Skeletal muscle satellite cell (primary cell): ENCODE measurements around the gene RAB42. TPM values are rescaled to one million over a fixed set of nuclear protein-coding genes. Genes with fewer than 3 reads are reported as not detected.

ENCODE experiments used
- H3K27me3 ChIP-seq: 2 replicates; pipeline ENCODE4 v1.7.0; 2013; ENCODE audit warnings: low read length; ENCODE audit not compliant: control insufficient read depth, insufficient read depth
- H3K36me3 ChIP-seq: 2 replicates; pipeline ENCODE4 v1.7.0; 2013; ENCODE audit warnings: mild to moderate bottlenecking, control low read depth, low read length; ENCODE audit not compliant: insufficient read depth
- H3K4me1 ChIP-seq: 2 replicates; pipeline ENCODE4 v1.7.0; 2013; ENCODE audit warnings: low read length; ENCODE audit not compliant: control insufficient read depth, insufficient read depth
- H3K4me2 ChIP-seq: 2 replicates; pipeline ENCODE4 v1.7.0; 2013; ENCODE audit warnings: mild to moderate bottlenecking, low read length
- H3K4me3 ChIP-seq: 2 replicates; pipeline ENCODE4 v1.7.0; 2013; ENCODE audit warnings: low read length
- H3K9ac ChIP-seq: 2 replicates; pipeline ENCODE4 v1.7.0; 2013; ENCODE audit warnings: mild to moderate bottlenecking, low read depth, low read length, moderate library complexity
- H3K9me3 ChIP-seq: replicated peaks from 2 replicates; pipeline ENCODE4 v1.7.0; 2013; ENCODE audit warnings: mild to moderate bottlenecking, control low read depth, low read length
- small RNA-seq: library from RNA; depleted of rRNA; stranded (forward); fragments of <200 nt; gene quantifications from one replicate; pipeline ENCODE3, GENCODE V24; 2012

Gene RAB42

DNA sequence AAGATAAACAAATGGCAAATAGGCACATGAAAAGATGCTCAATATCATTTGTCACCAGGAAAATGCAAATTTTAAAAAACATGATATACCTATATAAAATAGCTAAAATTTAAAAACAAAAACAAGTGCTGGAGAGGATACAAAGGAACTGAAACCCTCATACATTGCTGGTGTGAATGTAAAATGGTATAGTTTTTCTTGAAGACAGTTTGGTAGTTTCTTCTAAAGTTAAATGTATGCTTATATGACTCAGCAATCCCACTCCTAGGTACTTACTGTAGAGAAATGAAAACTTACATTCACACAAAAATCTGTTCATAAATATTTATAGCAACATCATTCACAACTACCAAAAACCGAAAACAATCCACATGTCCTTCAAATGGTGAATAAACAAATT lies 39.6 kb downstream of the RAB42 start:
- H3K27me3 ChIP-seq: no peaks in the 10 kb centered on the region
- H3K9ac ChIP-seq: no peak overlapping the region
- H3K4me3 ChIP-seq: no peak overlapping the region
- H3K4me1 ChIP-seq: no peaks in the 10 kb centered on the region
- no peaks in the 10 kb centered on the region for H3K9me3 ChIP-seq
- H3K4me2 ChIP-seq: no peak overlapping the region
- no peaks in the 10 kb centered on the region for H3K36me3 ChIP-seq

DNA sequence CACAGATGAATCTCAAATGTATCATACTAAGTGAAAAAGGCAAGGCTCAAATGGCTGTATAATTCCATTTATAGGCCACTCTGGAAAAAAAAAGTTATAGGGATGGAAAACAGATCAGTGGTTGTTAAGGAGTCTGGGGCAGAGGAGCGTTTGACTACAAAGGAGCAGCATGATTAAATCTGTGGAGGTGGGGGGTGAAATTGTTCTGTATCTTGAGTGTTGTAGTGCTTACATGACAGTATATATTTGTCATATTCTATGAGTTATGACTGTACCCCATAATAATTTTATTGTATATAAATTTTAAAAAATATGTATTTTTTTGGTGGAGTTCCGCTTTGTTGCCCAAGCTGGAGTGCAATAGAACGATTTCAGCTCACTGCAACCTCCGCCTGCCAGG lies 40.5 kb downstream of the RAB42 start:
- H3K27me3 ChIP-seq: no peaks in the 10 kb centered on the region
- H3K4me3 ChIP-seq: no peak overlapping the region
- H3K4me1 ChIP-seq: no peaks in the 10 kb centered on the region
- no peaks in the 10 kb centered on the region for H3K36me3 ChIP-seq
- no peak overlapping the region for H3K4me2 ChIP-seq
- H3K9ac ChIP-seq: no peak overlapping the region
- H3K9me3 ChIP-seq: no peaks in the 10 kb centered on the region

DNA sequence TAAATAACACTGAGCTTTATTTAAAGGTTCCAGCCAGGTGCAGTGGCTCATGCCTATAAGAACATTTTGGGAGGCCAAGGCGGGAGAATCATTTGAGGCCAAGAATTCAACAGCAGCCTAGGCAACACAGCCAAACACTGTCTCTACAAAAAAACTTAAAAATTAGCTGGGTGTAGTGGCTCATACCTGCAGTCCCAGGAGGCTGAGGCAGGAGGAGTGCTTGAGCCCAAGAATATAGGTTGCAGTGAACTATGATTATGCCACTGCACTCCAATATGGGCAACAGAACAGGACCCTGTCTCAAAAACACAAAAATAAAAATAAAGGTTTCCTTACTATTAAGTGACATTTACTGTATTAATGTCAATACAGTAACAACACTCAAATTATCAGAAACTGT lies 48.7 kb downstream of the RAB42 start:
- no peak overlapping the region for H3K9ac ChIP-seq
- H3K36me3 ChIP-seq: no peaks in the 10 kb centered on the region
- no peak overlapping the region for H3K4me3 ChIP-seq
- no peak overlapping the region for H3K4me2 ChIP-seq
- no peaks in the 10 kb centered on the region for H3K27me3 ChIP-seq
- H3K9me3 ChIP-seq: no peaks in the 10 kb centered on the region
- H3K4me1 ChIP-seq: peaks cover 15% of the 10 kb centered on the region

GRCh38 chr1:28642056-28642846 lies 50.2 kb downstream of the RAB42 start:
- H3K4me3 ChIP-seq: peak overlapping the region; percentile 87
- H3K27me3 ChIP-seq: no peaks in the 10 kb centered on the region
- peak overlapping the region; percentile 87 for H3K4me2 ChIP-seq
- peaks cover 15% of the 10 kb centered on the region for H3K4me1 ChIP-seq
- no peaks in the 10 kb centered on the region for H3K9me3 ChIP-seq
- H3K36me3 ChIP-seq: no peaks in the 10 kb centered on the region
- H3K9ac ChIP-seq: peak overlapping the region; percentile 92

GRCh38 chr1:28642847-28643635 lies 51.0 kb downstream of the RAB42 start, which contains the start of gene TAF12:
TSS of gene TAF12 (minus strand) at chr1:28643067. CDS start at chr1:28622081, 20,986 bp downstream.
- H3K27me3 ChIP-seq: no peaks in the 10 kb centered on the region
- peak within 1 kb of the TSS; percentile 87 for H3K4me2 ChIP-seq
- peak within 1 kb of the TSS; percentile 87 for H3K4me3 ChIP-seq
- H3K4me1 ChIP-seq: peaks cover 20% of the 10 kb centered on the region
- H3K36me3 ChIP-seq: no peaks in the 10 kb centered on the region
- H3K9ac ChIP-seq: peak within 1 kb of the TSS; percentile 92
- H3K9me3 ChIP-seq: no peaks in the 10 kb centered on the region

DNA sequence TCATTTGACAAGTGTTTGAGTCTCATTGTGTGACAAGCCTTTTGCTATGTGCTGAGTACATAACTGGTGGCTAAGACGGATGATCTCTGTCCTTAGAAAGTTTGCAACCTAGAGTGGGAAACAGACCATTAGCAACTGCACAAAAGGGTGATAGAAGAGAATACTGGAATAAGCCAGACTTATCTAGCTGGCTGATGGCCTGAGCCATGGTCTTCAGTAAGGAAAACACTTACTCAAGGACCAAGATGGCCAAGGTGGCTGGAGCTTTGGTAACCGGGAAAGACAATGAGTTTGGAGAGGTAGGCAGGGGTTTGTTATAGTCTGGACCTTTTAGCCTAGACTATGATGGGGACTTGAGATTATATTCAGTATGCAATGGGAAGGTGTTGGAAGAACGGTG lies 52.4 kb downstream of the RAB42 start:
- peak overlapping the region; percentile 87 for H3K4me2 ChIP-seq
- H3K4me3 ChIP-seq: peak overlapping the region; percentile 50
- no peaks in the 10 kb centered on the region for H3K27me3 ChIP-seq
- no peaks in the 10 kb centered on the region for H3K9me3 ChIP-seq
- H3K4me1 ChIP-seq: peaks cover 25% of the 10 kb centered on the region
- no peaks in the 10 kb centered on the region for H3K36me3 ChIP-seq
- H3K9ac ChIP-seq: peak overlapping the region; percentile 92

Small RNAs within 50 kb of the gene (small RNA-seq; reads per million reads assigned to genes)
- not detected for gene SNORA16A
- gene SNORA44: not detected
- gene SNORA61: not detected
- gene SNORD99: 1,276 reads per million, percentile 99 among the genes with 10 or more reads in this experiment
